Putamen (tissue), 1 donor: ENCODE results near the gene TFG.
A peak's percentile ranks its signal among the peaks of the same experiment; 100 is the strongest.

Experiments used
- DNase-seq: peaks from one replicate; pipeline ENCODE4 v3.0.0-alpha.2; 2016; ENCODE audit warnings: low spot score

The TFG gene

DNA sequence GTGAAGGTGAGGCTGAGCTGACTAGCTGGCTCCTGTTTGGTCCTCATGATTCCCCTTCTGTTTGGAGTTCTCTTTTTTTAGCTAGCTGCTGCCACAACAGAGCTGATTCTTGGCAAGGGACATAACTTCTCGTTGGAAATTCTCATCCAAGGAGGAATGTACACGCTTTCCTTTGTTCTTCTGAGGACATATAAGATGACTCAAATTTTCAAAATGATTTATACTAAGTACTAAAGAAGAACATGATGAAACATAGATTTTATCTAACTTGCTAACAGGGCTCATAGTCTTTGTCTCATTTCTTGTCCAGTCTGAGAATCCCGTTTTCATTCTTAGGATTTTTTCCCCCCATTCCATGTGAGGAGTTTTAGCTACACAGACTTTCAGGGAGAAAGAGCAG is 2.9 kb upstream of the TFG start:
- no peak for DNase-seq

DNA sequence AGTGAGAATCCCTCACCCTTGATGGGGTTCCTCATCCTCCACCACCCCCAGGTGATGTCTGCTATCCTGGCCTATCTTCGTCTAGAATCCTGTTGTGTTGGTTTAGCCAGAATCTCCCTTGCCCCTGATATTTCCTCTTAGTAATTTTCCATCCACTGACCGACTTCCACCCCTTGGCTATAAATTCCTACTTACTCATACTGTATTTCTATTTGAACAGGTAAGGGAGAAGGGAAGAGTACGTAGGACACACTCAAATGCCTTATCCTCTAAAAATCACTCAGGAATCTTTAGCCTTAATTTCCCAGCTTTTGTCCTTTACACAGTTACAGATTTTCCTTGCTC is 678 bp upstream of the TFG start:
- DNase-seq = no peak

DNA sequence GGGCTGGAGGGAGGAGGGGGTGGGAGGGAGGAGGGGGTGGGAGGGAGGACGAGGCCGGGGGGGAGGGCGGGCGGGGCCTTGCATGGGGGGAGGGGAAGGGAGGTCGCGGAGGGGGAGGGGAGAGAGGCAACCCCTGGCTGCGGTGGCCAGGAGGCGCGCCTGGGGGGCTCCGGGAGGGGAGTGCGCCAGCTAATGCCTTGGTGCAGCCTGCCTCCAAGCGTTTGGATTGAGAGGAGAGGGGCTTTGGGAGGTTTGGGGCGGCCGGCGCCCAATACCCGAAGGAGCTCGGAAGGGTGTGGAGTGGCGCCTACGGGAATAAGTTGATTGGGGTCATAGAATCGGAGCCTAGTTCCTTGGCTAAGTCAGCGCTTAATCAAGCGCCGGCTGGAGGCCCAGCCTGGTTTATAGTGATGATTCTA is 557 bp downstream of the TFG start:
- peak; percentile 14 for DNase-seq

DNA sequence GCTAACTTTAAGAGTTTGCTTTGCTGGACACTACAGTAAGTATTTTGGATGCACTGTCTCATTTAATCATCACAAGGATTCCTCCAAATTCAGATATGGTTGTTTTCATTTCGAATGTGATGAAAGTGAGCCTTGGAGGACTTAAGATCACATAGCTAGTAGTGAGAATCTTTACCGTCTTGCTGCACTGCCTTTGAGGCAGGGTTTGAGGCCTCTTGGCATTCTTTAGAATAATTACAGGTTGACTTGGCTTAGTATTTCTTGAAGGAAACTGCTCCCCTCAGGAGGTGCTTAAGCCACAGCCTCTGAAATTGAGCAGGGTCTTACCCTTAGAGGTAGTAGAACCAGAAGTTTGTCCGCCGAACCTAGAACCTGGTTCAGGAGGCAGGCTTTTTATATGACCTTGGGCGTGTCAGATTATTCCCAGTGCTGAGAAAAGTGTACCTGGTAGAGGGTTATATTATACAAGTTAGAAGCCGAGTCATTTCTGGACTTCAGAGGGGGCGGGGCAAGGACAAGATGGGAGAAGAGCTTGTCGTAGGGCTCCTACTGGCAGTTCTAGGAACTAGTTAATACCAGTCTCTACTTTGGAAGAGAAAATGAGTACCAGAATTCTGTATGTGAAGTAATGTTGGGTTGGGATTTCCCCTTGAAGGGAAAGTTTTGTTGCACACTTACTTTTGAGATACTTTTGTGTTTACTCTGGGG is 1.1 kb downstream of the TFG start:
- no peak for DNase-seq

DNA sequence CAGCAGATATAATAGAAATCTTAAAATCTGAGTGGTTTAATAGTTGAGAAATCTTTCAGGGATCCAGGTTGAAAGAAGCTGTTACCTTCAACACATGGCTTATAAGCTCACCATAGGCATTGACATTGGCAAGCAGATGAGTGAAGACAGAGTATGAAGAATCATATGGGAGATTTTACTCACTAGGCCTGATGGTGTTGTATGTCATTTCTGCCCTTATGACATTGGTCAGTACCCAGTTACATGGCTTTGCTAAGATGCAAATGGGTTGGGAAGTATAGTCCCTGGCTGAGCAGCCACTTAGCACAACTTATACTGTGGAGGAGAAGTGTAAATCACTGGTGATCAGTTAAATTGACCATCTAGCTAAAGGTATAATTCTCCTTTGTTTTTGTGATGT is 5.9 kb downstream of the TFG start:
- no peak for DNase-seq

DNA sequence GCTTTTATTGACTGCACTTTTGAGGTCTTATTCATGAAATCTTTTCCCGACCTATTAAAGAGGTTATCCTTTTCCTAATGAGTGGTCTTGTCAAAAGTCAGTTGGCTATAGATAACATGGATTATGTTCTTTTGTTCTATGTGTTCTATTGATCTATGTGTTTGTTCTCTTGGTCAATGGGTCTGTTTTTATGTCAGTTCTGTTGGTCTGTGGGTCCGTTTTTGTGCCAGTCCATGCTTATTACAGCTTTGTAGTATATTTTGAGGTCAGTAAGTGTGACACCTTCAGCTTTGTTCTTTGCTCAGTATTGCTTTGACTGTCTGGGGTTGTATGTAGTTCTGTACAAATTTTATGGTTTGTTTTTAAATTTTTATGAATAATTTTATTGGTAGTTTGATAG is 7.8 kb downstream of the TFG start:
- DNase-seq = no peak

DNA sequence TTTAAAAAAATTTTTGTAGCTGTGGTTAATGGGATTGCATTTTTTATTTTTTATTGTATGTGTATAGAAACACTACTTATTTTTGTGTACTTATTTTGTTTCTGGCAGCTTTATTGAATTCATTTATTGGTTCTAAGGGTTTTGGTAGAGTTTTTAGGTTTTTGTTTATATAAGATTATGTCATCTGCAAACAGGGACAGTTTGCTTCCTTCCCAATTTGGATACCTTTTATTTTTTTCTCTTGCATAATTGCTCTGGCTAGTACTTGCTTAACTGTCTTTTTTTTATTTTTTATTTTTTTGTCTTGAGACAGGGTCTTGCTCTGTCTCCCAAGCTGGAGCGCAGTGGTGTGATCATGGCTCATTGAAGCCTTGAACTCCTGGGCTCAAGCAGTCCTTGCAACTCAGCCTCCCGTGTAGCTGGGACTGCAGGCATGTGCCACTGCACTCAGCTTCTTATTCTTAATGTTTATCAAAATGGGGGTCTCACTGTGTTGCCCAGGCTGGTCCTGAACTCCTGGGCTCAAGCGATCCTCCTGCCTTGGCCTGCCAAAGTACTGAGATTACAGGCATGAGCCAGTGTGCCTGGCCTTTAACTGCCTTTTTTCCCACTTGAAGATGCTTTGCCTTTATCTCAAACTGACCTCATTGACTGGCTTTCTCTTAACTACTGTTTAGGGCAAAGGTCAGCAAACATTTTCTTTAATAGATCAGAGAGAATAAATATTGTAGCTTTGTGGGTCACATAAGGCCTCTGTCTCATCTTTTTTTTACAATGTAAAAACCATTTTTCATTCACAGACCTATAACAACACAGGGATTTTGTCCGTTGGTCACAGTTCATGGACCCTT is 8.6 kb downstream of the TFG start:
- DNase-seq = no peak

DNA sequence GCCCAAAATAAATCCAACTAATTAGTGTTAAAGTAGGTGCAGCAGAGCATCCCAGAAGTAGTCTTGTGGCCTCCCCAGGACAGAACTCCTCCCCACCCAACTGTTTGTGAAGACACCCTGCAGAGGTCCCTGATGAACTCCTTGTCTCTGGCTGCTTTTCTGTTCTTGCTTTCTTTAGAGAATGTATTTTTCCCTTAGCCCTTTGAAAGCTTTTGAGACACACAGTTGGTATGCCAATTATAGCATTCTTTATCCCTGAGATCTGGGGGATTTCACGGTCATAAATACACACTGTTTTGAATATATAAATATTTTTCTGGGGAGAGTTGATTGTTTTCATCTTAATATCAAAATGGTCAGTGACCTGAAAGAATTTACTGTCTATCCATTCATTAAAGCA is 9.8 kb downstream of the TFG start:
- no peak for DNase-seq

DNA sequence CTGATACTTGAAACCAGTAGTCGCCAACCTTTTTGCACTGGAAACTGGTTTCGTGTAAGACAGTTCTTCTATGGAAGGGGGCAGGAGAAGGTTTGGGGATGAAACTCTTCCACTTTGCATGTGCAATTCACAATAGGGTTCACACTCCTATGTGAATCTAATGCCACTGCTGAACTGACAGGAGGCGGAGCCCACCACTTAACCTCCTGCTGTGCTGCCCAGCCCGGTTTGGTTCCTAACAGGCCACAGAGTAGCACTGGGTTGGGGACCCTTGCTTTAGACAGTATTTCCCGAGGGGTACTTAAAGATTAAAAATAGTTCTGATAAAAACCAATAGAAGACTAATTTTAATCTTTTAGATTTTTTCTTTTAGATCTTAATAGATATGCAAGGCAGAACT is 11.1 kb downstream of the TFG start:
- DNase-seq = no peak

DNA sequence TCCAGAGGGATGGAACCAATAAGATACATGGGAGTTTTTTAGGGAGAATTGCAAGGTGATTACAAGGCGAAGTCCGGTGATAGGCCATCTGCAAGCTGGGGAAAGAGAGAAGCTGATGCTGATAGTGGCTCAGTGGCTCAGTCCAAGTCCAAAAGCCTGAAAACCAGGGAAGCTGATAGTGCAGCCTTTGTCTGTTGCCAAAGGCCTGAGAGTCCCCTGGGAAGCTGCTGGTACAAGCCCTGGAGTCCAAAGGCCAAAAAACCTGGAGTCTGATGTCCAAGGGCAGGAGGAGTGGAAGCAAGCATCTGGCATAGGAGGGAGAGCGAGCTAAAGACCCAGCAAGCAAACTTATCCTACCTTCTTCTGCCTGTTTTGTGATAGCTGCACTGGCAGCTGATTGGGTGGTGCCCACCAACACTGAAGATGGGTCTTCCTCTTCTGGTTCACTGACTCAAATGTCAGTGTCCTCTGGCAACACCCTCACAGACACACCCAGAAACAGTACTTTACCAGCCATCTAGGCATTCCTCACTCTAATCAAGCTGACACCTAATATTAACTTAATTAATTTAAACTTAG is 16.7 kb downstream of the TFG start:
- DNase-seq = no peak

DNA sequence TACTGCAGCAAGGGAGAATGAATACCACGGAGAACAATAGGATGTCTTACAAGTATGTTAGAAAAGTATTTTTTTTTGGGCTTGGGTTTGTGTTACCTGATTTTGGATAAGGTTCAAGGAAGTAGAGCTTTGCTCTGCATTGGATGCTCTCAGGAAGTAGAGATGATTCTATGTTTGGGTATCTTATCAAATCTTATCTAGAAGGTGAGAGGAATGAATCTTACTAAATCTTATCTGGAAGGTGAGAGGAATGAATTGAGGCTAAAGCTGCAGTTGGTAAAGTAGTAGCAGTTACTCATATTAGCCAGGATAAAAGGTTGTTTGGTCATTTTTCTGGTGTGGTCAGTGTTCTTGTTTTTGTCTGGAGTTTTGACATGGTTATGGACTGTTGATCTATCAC is 17.4 kb downstream of the TFG start:
- DNase-seq = no peak

DNA sequence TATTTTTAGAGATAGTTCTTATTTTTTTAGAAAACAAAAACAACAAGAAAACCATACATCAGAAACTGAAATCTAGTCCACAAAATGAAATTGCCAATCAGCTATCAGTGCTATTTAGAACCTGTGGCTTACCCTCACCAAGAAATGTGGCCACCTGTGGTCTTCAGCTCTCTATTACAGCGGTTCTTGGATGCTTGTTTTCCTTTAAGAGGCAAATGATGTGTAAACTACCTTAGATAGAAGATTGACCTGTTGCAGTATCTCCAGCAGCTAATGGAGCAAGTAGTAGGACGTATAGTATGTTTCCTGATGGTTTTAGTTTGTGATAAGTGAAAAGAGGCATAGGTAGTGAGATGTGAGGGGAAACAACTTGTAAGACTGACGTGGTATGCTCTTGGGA is 21.2 kb downstream of the TFG start:
- no peak for DNase-seq

DNA sequence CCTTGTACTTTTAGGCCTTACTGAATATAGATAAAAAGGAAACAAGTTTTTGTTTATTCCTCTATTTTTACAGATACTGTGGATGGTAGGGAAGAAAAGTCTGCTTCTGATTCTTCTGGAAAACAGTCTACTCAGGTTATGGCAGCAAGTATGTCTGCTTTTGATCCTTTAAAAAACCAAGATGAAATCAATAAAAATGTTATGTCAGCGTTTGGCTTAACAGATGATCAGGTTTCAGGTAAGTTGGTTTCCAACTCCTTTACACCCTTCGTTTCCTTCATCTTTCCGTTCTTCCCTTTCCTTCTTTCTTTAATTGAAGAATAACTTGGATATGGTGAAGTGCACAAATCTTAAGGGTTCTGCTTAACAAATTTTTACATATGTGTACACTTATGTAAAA is 23.1 kb downstream of the TFG start:
- no peak for DNase-seq

DNA sequence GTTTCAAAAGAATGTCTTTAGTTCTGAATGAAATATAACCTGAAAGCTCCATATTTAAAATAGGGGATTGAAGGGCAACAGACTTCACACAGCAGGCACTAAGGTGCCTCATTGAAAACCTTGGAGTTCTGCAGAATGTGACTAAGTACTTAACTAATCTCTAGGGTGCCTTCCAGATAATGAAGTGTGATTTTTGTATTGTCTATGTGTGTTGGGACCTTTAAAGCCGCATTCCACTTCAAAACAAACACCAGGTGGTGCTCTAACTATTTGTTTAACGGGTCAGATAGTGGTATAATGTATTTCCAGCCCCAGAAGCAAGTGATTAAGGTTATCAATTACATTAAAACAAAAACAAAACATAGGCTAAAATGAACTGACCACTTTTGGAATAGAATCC is 28.0 kb downstream of the TFG start:
- DNase-seq = no peak

DNA sequence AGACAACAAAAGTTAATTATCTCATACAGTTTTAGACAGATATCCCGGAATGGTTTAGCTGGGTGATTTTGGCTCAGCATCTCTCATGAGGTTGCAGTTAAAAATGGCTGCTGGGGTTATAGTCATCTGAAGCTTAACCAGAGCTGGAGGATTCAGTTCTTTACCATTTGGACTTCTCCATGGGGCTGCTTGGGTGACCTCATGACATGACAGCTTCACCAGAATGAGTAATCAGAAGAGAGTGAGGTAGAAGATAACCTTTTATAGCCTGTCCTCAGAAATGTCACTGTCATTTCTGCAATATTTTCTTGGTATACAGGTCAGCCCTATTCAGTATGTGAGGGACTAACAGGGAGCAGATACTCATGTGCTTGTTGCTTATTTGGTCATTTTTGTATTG is 30.9 kb downstream of the TFG start:
- no peak for DNase-seq

DNA sequence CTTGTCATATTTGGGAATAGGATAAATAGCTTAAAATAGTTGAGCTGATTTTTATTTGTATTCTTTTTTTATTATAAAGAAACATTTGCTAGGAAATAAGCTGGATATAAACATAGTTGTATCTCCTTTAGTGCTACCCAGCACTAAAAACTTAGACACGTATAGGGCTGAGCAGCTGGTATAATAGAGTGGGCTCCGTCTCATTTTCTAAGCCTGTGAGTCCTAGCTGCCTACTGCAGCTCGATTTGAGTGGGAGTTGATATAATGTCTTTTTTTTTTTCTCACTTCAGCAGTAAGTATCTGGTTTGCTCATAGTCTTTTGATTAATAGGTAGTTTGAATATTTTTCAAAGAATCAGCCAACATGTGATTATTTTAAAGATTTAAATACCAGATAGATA is 34.2 kb downstream of the TFG start:
- DNase-seq = peak; percentile 49

DNA sequence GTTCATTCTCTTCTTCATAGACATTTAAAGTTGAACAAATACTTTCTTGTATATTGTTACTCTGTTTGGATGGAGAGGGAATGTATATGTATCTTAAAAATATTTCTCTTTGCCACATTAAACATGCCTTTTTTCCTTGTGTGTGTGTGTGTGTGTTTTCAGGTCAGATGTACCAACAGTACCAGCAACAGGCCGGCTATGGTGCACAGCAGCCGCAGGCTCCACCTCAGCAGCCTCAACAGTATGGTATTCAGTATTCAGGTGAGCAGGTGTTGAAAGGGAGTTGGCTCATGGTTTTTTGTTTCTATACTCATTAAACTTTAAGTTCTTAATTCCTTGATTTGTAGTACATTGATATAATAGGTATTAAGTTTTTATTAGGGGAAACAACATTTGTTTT is 35.4 kb downstream of the TFG start:
- no peak for DNase-seq

DNA sequence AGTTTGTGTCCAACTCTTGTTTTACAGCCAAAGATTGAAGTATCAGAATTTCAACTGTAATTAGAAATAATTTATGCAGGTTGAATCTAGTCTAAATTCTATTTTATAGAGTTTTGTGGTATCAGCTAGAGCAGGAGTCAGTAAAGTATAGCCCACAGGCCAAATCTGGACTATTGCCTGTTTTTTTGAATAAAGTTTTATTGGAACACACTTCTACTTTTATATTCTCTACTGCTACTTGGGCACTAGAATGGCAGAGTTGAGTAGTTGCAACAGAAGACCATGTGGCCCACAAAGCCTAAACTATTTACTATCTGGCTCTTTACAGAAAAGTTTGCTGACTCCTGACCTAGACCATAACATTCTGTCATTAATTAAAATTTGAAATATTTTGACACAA is 36.3 kb downstream of the TFG start:
- no peak for DNase-seq

DNA sequence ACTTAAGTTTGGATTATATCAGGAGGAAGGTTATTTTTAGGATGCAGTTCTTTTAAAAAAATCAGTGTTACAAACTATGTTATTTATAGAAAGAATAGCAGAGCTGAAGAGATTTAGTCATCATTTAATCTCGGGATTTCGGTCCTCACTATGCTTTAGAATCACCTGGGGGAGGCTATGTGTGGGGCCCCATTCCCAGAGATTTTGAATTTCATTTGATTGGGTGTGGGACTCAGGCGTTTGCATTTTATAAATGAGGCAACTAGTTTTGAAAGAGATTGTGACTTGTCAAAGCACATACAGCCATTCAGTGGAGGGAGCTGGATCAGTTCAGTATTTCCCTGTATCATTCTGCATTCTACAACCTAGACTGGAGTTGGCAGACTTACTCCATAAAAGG is 36.8 kb downstream of the TFG start:
- DNase-seq = peak; percentile 37

DNA sequence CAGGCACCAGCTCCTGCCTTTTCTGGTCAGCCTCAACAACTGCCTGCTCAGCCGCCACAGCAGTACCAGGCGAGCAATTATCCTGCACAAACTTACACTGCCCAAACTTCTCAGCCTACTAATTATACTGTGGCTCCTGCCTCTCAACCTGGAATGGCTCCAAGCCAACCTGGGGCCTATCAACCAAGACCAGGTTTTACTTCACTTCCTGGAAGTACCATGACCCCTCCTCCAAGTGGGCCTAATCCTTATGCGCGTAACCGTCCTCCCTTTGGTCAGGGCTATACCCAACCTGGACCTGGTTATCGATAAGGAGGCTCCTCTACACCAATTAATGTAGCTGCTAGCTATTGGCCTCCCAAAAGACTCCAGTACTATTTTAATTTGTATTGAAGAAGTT is 38.9 kb downstream of the TFG start:
- DNase-seq = no peak

DNA sequence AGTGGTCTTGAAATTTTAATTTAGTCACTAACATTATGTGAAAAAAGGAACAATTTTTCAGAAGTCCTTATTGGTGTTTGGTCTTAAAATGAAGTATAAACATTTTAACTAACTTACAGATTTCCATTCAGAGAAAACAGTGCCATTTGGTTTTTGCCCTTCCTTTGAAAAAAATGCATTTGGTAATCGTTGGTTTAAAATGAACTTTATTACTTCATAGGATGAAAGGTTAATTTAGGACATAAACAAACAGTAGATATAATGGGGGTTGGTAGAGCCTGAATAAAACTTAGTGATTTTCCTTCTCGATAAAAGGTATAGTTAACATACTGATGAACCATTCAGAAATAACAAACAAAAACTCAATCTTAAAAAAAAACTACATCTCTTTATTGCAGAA is 39.7 kb downstream of the TFG start:
- no peak for DNase-seq

DNA sequence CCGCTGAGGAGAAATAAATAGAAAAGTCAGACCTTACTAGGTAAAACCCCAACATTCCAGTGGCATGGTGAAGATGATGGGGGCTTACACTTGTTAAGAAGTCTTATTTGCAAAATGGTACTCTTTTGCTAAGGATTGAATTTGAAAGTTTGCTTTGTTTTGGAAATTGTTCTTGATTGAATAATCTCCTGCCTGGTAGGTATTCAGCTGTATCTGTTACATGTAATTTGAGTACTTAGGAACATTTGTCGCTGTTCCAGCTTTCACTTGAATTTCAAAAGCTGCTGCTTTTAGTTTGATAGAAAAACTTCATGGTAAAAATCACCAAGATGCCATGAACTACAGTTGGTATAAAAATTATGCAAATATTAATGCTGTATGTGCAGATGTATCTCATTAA is 44.6 kb downstream of the TFG start:
- no peak for DNase-seq

DNA sequence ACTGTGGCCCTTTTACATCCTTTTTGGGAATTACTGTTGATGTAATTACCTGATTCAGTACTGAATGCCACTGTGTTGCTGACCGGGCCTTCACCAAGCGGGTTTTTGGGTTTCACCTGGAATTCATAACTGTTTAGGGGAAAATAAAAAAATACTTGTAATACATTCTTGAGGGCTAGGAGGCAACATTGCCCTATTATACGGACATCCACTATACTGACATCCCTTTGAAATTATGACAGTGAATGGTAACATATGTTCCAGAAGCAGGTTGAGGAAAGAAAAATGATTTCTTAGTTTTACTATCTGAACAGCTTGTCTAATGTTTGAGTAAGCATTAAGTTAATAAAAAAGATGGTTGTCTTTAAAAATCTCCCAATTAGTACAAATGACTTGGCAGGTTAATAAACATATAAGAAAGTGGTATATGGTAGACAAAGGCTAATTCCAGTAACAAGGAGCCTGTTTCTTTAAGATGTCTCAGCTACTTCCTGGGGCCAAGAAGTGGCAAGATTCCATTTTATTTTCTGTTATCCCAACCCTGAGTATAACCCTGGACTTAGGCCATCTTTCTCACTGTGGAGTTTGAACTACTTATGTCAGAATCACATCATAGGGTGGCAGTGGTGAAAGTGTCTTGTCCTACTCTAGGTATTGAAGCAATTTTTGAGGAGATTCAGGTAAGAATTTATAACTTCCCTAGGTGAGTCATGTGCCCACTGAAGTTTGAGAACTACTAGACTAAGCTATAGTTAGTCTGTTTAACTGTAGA is 45.5 kb downstream of the TFG start:
- DNase-seq = no peak
